WTC11 (cell line): ENCODE results near the gene ZNF121. TPM values are rescaled to one million over a fixed set of nuclear protein-coding genes. Genes with fewer than 3 reads are reported as not detected.

Experiments used
- total RNA-seq: library from RNA; stranded (reverse); gene quantifications from 3 replicates; pipeline ENCODE4 v1.2.3, GENCODE V29; 2021

Gene ZNF121
- total RNA-seq, 1 experiment from 2014 or later: 203 TPM

Other genes starting within 250 kb of the ZNF121 start
- 4.0 to 5.5 TPM (median 5.5 TPM) in 3 replicates for gene ZNF177, start 221.5 kb downstream of the ZNF121 start, total RNA-seq
- gene ZNF266, start 148.9 kb downstream of the ZNF121 start, total RNA-seq: 14.0 to 19.4 TPM (median 14.5 TPM) in 3 replicates
- gene ZNF560, start 85.9 kb downstream of the ZNF121 start, total RNA-seq: 4.4 to 5.8 TPM (median 4.9 TPM) in 3 replicates
- gene ZNF426, start 45.9 kb downstream of the ZNF121 start, total RNA-seq: 27.1 to 30.3 TPM (median 27.2 TPM) in 3 replicates
- 39.2 to 67.9 TPM (median 40.7 TPM) in 3 replicates for gene ZNF561, start 36.7 kb upstream of the ZNF121 start, total RNA-seq
- 18.4 to 24.6 TPM (median 23.1 TPM) in 3 replicates for gene ZNF562, start 90.6 kb upstream of the ZNF121 start, total RNA-seq
- 11.2 to 12.2 TPM (median 11.6 TPM) in 3 replicates for gene ZNF846, start 184.2 kb upstream of the ZNF121 start, total RNA-seq
- gene FBXL12, start 234.6 kb upstream of the ZNF121 start, total RNA-seq: 34.2 to 37.6 TPM (median 35.7 TPM) in 3 replicates
- 402 to 411 TPM (median 405 TPM) in 3 replicates for gene UBL5, start 243.4 kb upstream of the ZNF121 start, total RNA-seq